Measurements from ENCODE around the gene MFAP3L. TPM values are rescaled to one million over a fixed set of nuclear protein-coding genes. Genes with fewer than 3 reads are reported as not detected.

MFAP3L gene
- total RNA-seq, 1 donor from 2014 or later: 14.2 TPM

GRCh38 chr4:169985881-169986280 lies 40.3 kb downstream of the MFAP3L start:
- Histone ChIP-seq H3K4me3 (ENCODE audit: low read depth, low read length) (no peak overlapping the region), H3K36me3 (ENCODE audit: control insufficient read depth, insufficient read depth, low read length) (no peaks in the 10 kb centered on the region), H3K27me3 (ENCODE audit: control insufficient read depth, insufficient read depth, low read length) (no peaks in the 10 kb centered on the region)
- no peak for DNase-seq (ENCODE audit: low read depth)
- no peak for TF ChIP-seq CTCF (IDR thresholded peaks at IDR 0.05; ENCODE audit: insufficient read depth, low read length, poor library complexity, severe bottlenecking)

- no peak for DNase-seq (ENCODE audit: low read depth)
- no peaks in the 10 kb centered on the region for H3K27me3 ChIP-seq (ENCODE audit: control insufficient read depth, insufficient read depth, low read length)
- TF ChIP-seq CTCF (IDR thresholded peaks at IDR 0.05; ENCODE audit: insufficient read depth, low read length, poor library complexity, severe bottlenecking): no peak
- H3K4me3 ChIP-seq (ENCODE audit: low read depth, low read length): no peak overlapping the region
- no peaks in the 10 kb centered on the region for H3K36me3 ChIP-seq (ENCODE audit: control insufficient read depth, insufficient read depth, low read length)
Observed at GRCh38 chr4:169984745-169985144, 41.5 kb downstream of the MFAP3L start.

- Histone ChIP-seq H3K4me3 (ENCODE audit: low read depth, low read length) (no peak overlapping the region), H3K36me3 (ENCODE audit: control insufficient read depth, insufficient read depth, low read length) (no peaks in the 10 kb centered on the region), H3K27me3 (ENCODE audit: control insufficient read depth, insufficient read depth, low read length) (no peaks in the 10 kb centered on the region)
- no peak for DNase-seq (ENCODE audit: low read depth)
- no peak for TF ChIP-seq CTCF (IDR thresholded peaks at IDR 0.05; ENCODE audit: insufficient read depth, low read length, poor library complexity, severe bottlenecking)
Observed at GRCh38 chr4:169984173-169984572, 42.0 kb downstream of the MFAP3L start.

- TF ChIP-seq CTCF (IDR thresholded peaks at IDR 0.05; ENCODE audit: insufficient read depth, low read length, poor library complexity, severe bottlenecking): no peak
- Histone ChIP-seq H3K36me3 (ENCODE audit: control insufficient read depth, insufficient read depth, low read length) (no peaks in the 10 kb centered on the region), H3K27me3 (ENCODE audit: control insufficient read depth, insufficient read depth, low read length) (no peaks in the 10 kb centered on the region), H3K4me3 (ENCODE audit: low read depth, low read length) (no peak overlapping the region)
- DNase-seq (ENCODE audit: low read depth): no peak
Observed at GRCh38 chr4:169976951-169977350, 49.2 kb downstream of the MFAP3L start.

GRCh38 chr4:169975838-169976796 lies 50.1 kb downstream of the MFAP3L start:
- Histone ChIP-seq H3K27me3 (ENCODE audit: control insufficient read depth, insufficient read depth, low read length) (no peaks in the 10 kb centered on the region), H3K4me3 (ENCODE audit: low read depth, low read length) (no peak overlapping the region), H3K36me3 (ENCODE audit: control insufficient read depth, insufficient read depth, low read length) (no peaks in the 10 kb centered on the region)
- no peak for DNase-seq (ENCODE audit: low read depth)
- no peak for TF ChIP-seq CTCF (IDR thresholded peaks at IDR 0.05; ENCODE audit: insufficient read depth, low read length, poor library complexity, severe bottlenecking)
